Fibroblast of skin of abdomen (primary cell): ENCODE measurements around the gene CXXC4. TPM values are rescaled to one million over a fixed set of nuclear protein-coding genes. Genes with fewer than 3 reads are reported as not detected.
A peak's percentile ranks its signal among the peaks of the same experiment; 100 is the strongest.

Source experiments
- DNase-seq: peaks from one replicate; pipeline ENCODE4 v3.0.0-alpha.2; 2013
- polyA plus RNA-seq, 2 experiments: library from polyadenylated mRNA; unstranded; fragments of 120-200 nt; gene quantifications; one replicate each; pipeline ENCODE4 v1.2.1, GENCODE V29; 2013; ENCODE audit not compliant: insufficient read length in 2 of 2

The CXXC4 gene
- 0.60 TPM for polyA plus RNA-seq (2013, experiment 1 of 2; ENCODE audit: insufficient read length)
- polyA plus RNA-seq (2013, experiment 2 of 2; ENCODE audit: insufficient read length), result 0.57 TPM

DNA sequence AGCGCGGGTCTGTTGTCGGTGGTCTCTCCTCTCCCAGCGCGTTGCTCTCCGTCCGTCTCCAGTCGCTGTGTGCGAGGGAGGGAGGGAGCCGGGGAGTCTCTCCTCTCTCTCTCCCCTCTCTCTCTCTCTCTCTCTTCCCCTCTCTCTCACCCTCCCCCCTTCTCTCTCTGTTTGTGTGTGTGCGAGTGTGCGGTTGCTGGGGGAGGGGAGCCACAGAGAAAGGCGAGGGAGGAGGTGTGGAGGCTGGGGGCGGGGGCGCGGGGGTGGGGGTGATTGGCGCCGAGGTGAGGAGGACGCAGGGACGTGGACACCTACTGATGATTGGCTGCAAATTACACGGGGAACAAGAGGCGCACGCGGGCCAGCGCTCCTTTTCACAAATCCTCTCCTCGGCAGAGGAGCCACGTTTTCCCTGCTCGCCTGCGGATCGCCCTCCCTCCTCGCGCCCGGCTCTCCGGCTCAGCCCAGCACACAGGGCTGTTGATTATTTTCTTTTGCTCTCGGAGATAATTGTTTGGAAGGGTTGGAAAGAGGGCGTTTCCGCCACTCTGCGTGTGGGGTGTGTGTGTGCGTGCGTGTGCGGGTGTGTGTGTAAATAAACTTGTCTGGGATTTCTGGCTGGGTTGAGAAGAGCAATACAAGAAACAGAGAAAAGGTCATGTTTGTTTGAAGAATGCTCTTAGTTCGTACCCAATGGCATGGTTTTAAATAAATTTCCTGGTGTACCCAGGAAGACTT is at the start of gene CXXC4:
Gene CXXC4 (minus strand): TSS at position 73 of the 738 bp plus-strand sequence. CDS start 3,092 bp downstream, outside the sequence.
- peak; percentile 76 for DNase-seq

- DNase-seq, result no peak
These were observed 38.5 kb upstream of the CXXC4 start for GRCh38 chr4:104533156-104533555.

DNA sequence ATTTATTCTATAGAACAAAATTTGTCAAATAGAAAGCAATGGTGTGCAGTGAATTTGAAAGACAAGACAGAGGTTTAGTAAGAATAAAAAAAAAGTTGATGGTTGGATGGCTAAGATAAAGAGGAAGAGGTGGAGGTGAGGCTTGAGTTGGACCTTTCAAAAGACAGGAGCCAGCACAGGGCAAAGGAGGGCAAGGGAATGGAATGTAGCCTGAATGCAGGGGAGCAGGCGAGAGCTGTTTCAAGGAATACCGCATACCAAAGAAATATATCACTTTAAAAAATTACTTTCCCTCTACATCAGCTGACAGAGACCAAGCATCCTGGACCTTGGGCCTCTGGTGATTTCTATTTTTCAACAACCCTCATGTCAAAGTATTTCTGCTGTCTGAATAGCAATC is 38.0 kb upstream of the CXXC4 start:
- DNase-seq, result peak; percentile 3

DNA sequence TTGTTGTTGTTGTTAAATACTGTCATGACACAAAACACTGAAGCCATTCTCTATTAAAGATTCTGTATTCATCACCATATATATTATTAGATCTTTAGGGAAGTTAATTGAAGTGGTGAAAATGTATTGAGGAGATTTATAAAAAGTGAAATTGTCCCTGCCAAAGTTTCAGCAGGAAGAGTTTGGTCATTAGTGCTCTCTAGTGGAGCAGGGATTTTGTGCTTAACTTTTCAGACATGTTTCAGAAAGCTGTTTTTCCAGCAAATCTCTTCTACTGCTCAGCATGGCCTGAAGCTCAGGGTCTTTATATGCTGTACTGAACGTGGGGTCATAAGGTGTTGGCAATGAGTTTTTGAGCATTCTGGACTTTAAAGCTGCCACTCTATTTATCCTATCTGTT is 36.7 kb upstream of the CXXC4 start:
- DNase-seq, result peak; percentile 1

DNA sequence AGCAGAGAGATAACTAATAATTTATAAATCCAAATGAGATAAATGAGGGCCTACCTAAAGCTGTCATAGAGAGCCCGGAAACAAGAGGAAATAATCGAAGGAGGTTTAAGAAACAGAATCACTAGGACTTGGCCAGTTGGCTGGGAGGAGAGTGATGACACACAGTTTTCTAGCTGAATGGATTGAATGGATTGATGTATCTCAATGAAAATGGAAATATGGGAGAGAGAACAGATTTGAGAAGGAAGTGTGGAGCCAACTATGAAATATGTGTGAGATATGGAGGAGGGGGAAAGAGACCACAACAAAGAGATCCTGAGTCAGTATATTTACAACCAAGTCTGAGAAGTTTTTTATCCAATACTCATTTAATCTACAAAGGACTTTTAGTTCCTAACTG is 35.7 kb upstream of the CXXC4 start:
- DNase-seq, result no peak

DNA sequence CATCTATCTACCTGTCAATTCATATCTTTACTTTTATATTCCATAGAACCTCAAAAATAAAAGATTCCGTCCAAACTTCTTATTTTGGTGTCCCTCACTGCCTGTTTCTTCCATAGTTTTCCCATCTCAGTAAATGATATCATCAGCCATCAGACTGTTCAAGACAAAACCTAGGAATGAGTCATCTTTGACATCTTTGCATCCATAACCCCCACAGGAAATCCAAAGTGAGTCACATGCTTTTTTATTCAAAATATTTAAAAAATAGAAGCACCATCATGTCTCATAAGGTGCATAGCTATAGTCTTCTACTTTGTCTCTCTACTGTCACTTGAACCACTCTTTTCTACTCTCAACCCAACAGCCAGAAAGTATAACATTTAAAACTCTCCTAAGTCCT is 29.9 kb upstream of the CXXC4 start:
- peak; percentile 67 for DNase-seq

- DNase-seq, result peak; percentile 21
These were observed 29.3 kb upstream of the CXXC4 start for GRCh38 chr4:104524026-104524425.

- DNase-seq, result no peak
These were observed 24.9 kb upstream of the CXXC4 start for GRCh38 chr4:104519588-104519987.

- no peak for DNase-seq
These were observed 22.2 kb upstream of the CXXC4 start for GRCh38 chr4:104516884-104517283.

DNA sequence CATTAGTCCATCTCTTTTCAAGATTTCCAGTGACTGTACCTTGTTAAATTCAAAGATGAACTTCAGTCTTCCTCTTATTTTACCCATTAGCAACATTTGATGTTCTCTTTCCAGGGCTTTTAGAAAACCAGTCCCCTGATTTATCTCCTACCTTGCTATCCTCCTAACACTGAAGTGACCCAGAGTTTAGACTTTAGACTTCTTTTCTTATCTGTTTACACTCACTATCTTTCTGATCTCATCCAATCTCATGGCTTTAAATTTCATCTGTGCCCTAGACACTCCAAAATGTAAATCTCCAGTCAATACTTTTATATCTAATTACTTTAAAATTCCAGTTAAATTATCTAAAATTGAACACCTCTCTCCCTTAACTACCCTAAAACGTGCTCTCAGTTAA is 13.5 kb upstream of the CXXC4 start:
- DNase-seq, result no peak

DNA sequence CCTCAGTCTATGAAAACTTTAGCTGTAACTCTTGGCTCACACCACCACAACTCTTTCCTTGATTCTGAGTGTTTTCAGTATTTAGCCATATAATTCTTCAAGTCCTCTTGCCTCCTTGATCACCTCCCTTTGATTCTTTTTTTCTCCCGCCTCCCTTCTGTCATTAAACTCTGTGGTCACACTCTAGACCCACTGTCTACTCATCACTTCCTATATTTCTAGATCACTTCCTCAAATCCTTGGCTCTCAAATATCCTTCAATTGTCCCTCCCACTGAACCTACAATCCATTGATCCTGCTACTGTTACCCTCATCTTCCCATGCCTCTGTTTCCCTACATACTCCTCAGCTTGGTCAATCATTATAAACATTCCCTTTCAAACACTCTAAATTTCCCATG is 12.4 kb upstream of the CXXC4 start:
- DNase-seq, result no peak

GRCh38 chr4:104504536-104504935 is 9.8 kb upstream of the CXXC4 start:
- no peak for DNase-seq

DNA sequence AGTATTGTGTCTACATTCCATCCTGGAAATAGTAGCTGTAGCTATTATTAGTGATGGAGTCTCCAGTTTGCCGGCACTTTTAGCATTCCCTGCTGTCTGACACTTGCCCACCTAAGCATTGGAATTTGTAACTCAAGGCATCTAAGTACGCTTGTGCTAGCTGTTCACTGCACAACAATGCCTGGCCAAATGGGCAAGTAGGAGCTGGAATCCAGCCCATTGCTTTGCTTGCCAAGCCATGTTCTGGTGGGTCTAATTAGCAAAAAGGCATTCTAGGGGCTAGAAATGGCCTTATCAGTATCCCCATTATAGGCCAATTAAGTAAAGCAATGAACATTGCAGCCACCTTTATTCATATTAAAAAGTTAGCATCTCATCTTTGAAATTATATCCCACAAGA is 7.8 kb upstream of the CXXC4 start:
- DNase-seq, result no peak

DNA sequence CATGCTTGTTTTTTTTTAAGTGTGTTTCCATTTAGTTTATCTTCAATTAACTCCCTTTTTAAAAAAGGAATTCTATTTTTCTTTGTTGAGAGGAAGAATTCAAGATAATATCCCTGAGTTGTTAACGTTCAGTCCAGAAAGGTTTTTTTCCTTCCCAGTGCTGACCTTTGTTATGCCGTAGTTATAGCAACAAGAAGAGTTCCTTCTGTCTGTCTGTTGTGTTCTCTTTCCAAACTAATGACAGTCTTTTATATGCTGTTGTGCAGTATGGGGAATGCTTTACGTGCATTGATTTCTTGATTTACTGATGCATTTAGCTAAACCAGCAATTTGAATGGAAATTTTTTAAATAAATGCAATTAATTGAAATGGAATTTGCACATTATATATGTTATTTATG is 6.6 kb upstream of the CXXC4 start:
- DNase-seq, result no peak

GRCh38 chr4:104500442-104500841 is 5.7 kb upstream of the CXXC4 start:
- no peak for DNase-seq

DNA sequence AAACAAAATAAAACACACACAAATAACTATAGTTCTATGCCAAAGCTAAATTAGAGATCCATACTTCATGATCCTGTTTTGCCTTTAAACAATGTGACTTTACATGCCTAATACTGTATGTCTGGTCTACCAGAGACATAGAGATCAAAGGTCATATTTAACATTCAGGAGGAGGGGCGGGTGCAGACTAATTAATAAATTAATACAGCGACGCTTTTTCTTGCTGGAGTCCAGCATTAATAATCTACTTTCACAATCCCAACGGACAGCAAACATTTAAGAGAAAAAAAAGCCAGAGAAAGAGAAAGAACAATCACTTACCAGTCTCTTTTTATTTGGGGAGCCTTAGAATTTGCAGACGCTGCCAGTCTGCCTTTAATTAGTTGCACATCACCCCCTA is 509 bp downstream of the CXXC4 start:
- DNase-seq, result no peak

DNA sequence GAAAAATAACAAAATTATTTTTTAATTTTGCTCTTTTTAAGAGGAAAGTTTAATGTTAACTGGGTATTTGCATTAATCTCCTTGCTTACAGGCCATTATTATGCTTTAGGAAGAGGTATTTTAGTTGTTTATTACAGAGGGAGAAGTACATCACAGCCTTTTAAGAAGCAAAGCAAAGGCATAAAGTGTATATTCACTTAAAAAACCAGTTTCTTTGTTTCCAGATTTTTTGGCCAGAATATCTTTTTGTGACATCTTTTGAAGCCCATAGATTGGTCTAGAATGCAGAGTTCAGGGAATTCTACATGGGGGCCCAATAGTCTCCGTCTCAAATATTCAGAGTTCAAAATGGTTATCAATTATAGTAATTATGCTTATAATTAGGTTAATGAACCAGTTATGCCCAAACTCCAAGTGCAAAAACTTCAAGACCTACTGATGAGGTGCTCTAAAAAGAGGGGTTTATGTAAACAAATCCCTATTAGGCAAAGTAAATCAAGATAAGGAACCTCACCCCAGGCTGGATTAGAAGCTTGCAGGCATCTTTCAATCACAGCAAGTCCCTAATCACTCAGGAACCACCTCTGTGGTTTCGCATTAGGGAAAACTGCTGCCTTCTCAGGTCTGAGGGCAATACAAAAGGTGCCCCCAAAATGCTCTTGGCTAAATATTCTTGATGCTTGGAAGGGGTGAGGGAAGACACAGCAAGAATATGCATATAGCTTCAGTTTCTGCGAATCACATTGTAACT is 1.4 kb downstream of the CXXC4 start:
- DNase-seq, result no peak

DNA sequence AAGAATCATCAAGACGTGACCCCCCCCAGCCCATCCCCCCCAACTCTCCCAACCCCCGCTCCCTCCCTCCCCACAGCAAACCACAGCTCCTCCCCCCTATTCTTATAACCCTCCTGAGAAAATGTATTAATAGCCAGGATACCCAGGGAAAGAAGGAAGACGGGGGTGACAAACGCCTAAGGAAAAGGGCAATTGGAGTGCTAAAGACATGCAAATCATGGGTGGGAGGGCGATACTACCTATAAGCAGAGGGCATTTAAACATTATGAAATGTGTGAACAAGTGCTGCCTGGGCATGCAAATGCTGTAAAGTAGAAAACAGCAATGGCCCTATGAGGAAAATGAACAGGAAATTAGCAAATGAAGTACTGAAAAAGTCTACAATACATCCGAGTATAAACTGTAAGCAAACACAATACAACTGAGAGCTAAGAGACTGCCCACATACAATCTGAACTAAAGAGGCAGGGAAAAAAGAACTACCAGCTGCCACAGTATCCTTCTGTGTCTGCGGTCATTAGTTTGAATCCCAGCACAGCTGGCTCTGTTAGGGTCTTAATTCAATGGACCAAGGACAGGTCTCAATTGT is 2.4 kb downstream of the CXXC4 start:
- peak; percentile 10 for DNase-seq

DNA sequence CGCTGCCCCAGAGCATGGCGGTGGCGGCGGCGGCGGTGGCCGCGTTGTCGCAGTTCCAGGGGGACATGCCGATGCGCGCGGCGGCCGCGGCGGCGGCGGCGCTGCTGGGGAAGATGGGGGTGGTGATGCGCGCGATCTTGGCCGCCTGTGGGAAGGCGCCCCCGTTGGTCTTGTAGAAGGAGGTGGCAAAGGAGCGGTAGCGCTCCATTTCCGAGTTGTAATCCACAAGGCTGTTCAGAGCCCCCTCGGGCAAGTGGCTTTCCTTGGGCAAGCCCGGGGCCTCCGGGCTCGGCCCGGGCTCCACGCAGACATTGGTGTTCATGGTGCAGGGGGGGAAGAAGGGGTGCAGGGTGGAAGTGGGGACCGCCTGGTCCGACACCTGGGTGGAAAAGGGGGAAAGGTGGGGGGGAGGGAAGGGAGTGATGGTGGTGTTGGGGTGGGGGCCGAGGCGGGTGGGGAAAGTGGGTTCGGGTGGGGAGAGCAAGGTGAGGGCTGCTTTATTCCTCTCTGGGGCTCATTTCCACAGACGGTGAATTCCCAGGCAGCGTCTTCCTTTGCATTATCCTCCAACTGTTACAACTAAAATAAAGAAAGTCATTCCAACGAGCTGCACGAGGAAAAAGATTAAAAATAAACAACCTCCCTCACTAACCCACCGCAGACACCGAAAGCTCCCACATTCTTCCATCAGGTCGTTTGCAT is 3.1 kb downstream of the CXXC4 start:
- peak; percentile 32 for DNase-seq

DNA sequence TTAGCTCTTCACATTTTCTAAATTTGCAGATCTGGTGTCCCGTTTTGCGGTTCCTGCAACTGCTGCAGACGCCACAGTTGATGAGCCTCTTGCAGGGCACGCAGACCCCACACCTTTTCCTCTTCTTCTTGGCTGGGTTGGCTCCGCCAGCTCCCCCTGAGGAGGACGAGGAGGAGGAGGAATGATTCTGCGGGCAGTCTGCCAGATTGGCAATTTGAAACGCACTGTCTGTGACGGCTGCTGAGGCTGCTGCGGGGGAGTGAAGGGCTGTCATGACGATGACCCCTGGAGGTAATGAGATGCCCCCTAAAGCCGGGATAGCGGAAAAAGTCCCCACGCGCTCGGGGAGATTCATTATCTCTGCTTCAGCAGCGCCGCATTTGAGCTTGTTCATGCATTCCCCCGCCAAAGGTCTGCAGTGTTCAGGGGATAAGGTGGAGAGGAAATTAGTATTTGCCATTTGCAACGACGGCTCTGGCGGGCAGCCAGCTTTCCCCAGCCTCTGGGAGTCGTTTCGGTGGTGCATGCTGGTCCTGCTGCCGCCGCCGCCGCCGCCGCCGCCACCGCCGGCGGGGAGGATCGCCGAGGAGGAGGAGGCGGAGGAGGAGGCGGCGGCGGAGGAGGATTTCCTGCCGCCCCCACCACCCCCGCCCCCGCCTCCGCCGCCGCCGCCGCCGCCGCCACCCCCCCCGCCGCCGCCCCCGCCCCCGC is 3.8 kb downstream of the CXXC4 start:
- peak; percentile 73 for DNase-seq

DNA sequence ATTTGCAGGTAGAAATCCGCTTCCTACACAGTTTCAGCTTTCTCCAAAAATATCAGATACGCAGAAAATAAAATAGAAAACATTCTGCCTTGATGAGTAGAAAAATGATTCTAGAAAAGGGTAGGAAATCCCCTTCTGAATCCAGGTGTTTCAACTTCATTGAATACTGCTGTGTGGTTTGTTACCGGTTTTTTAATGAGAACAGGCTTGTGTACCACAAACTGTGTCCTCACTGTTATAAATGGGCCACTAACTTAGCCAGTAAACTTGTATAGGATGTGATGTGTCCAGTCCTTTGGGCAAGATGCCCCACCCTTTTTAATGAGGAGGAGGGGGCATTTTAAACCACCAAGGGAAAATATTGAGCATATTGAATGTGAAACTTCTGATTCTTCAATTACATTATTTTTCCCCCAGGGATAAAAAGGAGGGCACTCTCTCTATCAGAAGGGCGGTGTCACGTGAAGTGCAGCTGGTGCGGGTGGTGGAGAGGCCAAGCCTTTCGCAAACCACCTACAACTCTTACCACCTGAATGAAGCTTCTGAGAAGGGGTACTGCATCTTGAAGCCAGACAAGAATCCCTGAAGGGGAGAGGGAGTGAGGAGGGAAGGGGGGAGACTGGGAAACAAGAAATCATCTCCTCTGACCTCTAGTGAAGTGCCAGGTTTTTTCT is 4.5 kb downstream of the CXXC4 start:
- no peak for DNase-seq

DNA sequence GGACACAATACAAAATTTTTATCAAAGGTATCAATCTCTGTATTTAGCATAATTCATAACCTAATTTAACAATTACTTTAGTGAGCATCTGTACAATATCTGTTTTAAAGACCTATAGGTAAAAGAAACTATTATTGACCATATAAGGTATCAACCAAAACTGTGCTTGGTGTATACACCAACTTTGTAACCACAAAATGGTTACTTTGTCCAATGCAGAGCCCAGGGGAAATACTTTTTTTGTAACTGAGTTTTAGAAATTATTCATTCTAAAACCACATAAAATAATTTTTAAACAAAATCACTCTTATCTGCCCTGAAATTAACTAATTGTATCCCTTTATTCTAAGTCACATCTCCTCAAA is 5.0 kb downstream of the CXXC4 start:
- DNase-seq, result no peak
